Omental fat pad (tissue), 4 donors: ENCODE measurements around the gene HMG20B. TPM values are rescaled to one million over a fixed set of nuclear protein-coding genes. Genes with fewer than 3 reads are reported as not detected.

ENCODE experiments used
- ATAC-seq: fragments of 150-250 bp; one replicate; pipeline ENCODE4 v1.9.1; 2016; ENCODE audit warnings: mild to moderate bottlenecking, moderate library complexity; ENCODE audit not compliant: low FRiP score
- DNase-seq: peaks from one replicate; pipeline ENCODE4 v3.0.0-alpha.2; 2019; ENCODE audit warnings: low spot score
- total RNA-seq, 4 donors: library from RNA; depleted of rRNA; stranded (reverse); fragments of >200 nt; gene quantifications; one replicate each; pipeline ENCODE4 v1.1.0, GENCODE V29; 2016
- TF ChIP-seq, protein P1 (sequence below), 3 donors: fragments of 450-650 bp; IDR thresholded peaks; one replicate each; pipeline ENCODE4 v1.5.1; 2016 to 2017; ENCODE audit warnings: antibody characterized with exemption in 3 of 3, mild to moderate bottlenecking in 3 of 3, moderate library complexity in 2 of 3

Gene HMG20B
- total RNA-seq, 4 donors from 2014 or later = 60.4 to 95.8 (median 66.5) TPM

DNA sequence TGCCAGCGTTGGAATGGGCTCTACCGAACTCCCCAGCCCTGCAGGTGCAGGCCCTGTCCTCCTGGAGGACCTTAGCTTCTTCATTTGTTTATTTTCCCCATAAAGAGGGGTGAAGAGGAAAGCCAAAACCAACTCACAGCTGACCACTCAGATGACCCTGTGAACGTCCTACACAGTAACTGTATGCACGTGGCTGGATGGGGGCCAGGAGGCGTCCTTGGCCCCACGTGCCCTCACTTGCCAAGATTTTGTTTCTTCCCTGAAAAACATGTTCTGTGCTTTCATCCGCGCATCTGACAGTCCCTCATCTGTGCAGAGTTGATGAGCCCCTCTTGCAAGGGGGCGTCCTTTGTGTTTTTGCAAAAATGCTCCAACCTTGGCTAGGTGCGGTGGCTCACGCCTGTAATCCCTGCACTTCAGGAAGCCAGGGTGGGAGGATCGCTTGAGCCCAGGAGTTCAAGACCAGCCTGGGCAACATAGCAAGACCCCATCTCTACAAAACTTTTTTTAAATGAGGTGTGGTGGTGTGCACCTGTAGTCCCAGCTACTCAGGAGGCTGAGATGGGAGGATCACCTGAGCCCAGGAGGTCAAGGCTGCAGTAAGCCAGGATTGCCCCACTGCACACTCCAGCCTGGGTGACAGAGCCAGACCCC is 39.1 kb upstream of the HMG20B start:
- DNase-seq = no peak
- ATAC-seq = no peak
- TF ChIP-seq, protein P1, sequence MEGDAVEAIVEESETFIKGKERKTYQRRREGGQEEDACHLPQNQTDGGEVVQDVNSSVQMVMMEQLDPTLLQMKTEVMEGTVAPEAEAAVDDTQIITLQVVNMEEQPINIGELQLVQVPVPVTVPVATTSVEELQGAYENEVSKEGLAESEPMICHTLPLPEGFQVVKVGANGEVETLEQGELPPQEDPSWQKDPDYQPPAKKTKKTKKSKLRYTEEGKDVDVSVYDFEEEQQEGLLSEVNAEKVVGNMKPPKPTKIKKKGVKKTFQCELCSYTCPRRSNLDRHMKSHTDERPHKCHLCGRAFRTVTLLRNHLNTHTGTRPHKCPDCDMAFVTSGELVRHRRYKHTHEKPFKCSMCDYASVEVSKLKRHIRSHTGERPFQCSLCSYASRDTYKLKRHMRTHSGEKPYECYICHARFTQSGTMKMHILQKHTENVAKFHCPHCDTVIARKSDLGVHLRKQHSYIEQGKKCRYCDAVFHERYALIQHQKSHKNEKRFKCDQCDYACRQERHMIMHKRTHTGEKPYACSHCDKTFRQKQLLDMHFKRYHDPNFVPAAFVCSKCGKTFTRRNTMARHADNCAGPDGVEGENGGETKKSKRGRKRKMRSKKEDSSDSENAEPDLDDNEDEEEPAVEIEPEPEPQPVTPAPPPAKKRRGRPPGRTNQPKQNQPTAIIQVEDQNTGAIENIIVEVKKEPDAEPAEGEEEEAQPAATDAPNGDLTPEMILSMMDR (IDR thresholded peaks at IDR 0.05) = no peak

DNA sequence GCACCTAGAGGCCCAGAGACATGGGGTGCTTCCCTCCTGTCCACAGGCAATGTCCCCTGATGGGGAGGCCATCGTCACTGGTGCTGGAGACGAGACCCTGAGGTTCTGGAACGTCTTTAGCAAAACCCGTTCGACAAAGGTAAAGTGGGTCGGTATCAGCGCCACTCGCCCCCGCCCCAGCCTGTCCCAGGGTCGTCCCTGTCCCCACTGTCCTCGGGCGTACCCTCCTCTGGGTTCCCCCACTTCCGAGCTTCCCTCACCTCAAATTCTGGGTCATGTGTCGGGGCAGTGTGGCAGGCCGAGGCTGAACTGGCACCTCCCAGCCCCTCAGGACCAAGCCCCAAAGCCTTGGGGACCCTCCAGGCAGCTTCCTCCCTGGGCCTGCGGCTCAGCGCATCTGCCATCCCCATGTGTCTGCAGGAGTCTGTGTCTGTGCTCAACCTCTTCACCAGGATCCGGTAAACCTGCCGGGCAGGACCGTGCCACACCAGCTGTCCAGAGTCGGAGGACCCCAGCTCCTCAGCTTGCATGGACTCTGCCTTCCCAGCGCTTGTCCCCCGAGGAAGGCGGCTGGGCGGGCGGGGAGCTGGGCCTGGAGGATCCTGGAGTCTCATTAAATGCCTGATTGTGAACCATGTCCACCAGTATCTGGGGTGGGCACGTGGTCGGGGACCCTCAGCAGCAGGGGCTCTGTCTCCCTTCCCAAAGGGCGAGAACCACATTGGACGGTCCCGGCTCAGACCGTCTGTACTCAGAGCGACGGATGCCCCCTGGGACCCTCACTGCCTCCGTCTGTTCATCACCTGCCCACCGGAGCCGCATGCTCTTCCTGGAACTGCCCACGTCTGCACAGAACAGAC is 38.1 kb upstream of the HMG20B start:
- TF ChIP-seq, protein P1 (IDR thresholded peaks at IDR 0.05) = no peak
- no peak for ATAC-seq

DNA sequence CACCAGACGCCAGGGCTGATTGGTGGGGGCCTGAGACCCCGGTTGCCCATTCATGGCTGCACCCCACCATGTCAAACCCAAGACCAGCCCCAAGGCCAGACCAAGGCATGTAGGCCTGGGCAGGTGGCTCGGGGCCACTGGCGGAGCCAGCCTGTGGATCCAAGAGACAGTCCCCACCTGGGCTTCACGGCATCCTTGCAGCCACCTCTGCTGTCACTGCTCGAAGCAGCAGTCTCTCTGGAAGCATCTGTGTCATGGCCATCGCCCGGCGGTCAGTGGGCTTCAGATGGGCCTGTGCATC is 37.6 kb upstream of the HMG20B start:
- TF ChIP-seq, protein P1 (IDR thresholded peaks at IDR 0.05) = no peak
- no peak for DNase-seq
- no peak for ATAC-seq

More for the DNA sequence above, 38.1 kb upstream of the HMG20B start:
- no peak for DNase-seq

DNA sequence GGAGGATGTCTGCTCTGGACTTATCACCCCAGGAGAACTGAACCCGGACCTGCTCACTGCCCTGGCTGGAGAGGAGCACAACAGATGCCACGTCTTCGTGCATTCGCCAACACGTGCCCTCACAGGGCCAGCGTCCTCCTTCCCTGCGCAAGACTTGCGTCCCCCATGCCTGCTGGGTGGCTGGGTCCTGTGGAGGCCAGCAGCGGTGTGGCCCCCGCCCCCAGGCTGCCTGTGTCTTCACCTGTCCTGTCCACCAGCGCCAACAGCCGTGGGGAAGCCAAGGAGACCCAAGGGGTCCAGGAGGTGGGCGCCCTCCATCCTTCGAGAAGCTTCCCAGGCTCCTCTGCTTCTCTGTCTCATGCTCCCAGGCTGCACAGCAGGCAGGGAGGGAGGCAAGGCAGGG is 37.2 kb upstream of the HMG20B start:
- TF ChIP-seq, protein P1 (IDR thresholded peaks at IDR 0.05) = no peak
- DNase-seq (no peak), ATAC-seq (no peak)

DNA sequence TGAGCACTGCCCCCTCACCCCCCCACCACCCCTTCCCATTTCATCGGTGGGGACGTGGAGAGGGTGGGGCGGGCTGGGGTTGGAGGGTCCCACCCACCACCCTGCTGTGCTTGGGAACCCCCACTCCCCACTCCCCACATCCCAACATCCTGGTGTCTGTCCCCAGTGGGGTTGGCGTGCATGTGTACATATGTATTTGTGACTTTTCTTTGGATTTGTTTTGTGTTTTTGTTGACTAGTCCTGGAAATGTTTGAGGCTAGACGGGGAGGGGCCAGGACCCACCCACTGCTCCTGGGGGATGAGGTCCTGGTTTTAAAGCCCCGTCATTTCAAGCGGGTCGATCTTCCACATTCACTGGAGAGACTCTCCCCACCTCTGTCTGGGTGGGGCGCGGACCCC is 36.8 kb upstream of the HMG20B start:
- DNase-seq (no peak), ATAC-seq (no peak)
- TF ChIP-seq, protein P1 (IDR thresholded peaks at IDR 0.05) = no peak

DNA sequence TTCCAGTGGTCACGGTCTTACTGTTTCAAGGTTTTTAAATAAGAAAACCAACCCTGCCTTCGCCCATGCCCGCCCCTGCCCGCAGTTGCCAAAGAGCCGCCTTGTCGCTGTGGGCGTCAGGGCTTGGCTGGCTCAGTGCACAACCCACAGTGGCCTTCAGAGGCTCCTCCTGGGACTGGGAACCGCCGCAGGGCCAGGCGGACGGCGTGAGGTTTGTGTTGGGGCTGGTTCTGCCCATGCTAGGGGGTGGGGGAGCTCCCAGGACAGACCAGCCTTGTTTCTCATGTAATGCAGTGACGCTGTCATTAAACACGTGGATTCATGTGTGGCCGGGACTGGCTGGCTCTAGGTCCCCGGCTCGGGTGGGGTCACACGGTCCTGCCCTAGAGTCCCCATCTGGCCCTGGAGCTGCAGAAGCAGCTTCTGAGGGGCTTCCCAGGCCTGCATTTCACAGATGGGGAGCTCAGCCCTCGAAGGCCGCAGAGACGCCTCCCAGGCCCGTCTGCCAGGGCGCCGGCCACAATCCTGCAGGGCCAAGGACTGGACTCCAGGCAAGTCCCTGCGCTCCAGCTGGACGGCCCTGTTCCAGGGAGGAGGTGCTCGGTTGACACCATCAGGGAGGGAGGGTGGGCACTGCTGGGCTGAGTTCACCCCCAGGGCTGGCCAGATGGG is 36.2 kb upstream of the HMG20B start:
- TF ChIP-seq, protein P1 (IDR thresholded peaks at IDR 0.05) = no peak
- ATAC-seq (no peak), DNase-seq (no peak)
